ENCODE measurements around the gene RTL1. TPM values are rescaled to one million over a fixed set of nuclear protein-coding genes. Genes with fewer than 3 reads are reported as not detected.

RTL1 gene
- polyA plus RNA-seq, 1 of the 3 experiments (the other 2 are of a cell fraction), result 0.07 TPM

- Histone ChIP-seq H3F3A (replicated peaks; ENCODE audit: insufficient read depth) (no peaks in the 10 kb centered on the region), H3K79me2 (ENCODE audit: insufficient read depth) (no peaks in the 10 kb centered on the region), H3K9me3 (no peaks in the 10 kb centered on the region), H3K4me3 (ENCODE audit: low read depth in 2 of 2, low read length in 1 of 2) (no peak overlapping the region), H3K36me3 (replicated peaks in 1 of 2; ENCODE audit: control insufficient read depth in 1 of 2, insufficient read depth in 2 of 2, low read length in 1 of 2) (no peaks in the 10 kb centered on the region), H2AFZ (ENCODE audit: low read depth) (no peak overlapping the region), H3K4me1 (ENCODE audit: control insufficient read depth in 1 of 2, insufficient read depth in 2 of 2, low read depth in 1 of 2, low read length in 1 of 2) (peaks cover 0 to 17% of the 10 kb centered on the region in 2 experiments; a peak in 1 of 4 replicates), H4K20me1 (ENCODE audit: insufficient read depth) (no peaks in the 10 kb centered on the region), H3K27me3 (ENCODE audit: insufficient read depth) (no peaks in the 10 kb centered on the region), H3K9ac (no peak overlapping the region), H3K9me2 (no peaks in the 10 kb centered on the region), H3K4me2 (no peak overlapping the region), H3K27ac (ENCODE audit: low read depth in 2 of 2, low read length in 1 of 2) (no peak overlapping the region)
- no peak for DNase-seq
- CTCF ChIA-PET, result no interaction called here
- POLR2A ChIA-PET, result no interaction called here
- 42% methylated on average over 8 of the region's 8 CpGs for WGBS (ENCODE audit: low lambda C conversion rate)
- no peak for TF ChIP-seq RCOR1 (IDR thresholded peaks at IDR 0.05; ENCODE audit: low read length)
- no peak for TF ChIP-seq NFIC (IDR thresholded peaks at IDR 0.05; ENCODE audit: borderline replicate concordance)
- no peak for TF ChIP-seq PBX3 (IDR thresholded peaks at IDR 0.05)
- no peak for TF ChIP-seq USF2 (IDR thresholded peaks at IDR 0.05; ENCODE audit: borderline replicate concordance, low read depth, low read length)
- no peak for TF ChIP-seq RAD21 (IDR thresholded peaks at IDR 0.05; ENCODE audit: low read length)
- no peak for TF ChIP-seq MEF2A (IDR thresholded peaks at IDR 0.05; ENCODE audit: borderline replicate concordance, low read depth)
- no peak for TF ChIP-seq NRF1 (IDR thresholded peaks at IDR 0.05; ENCODE audit: low read depth, low read length)
- no peak for TF ChIP-seq FOXJ3 (CRISPR knock-in tag; IDR thresholded peaks at IDR 0.05)
- no peak for TF ChIP-seq SMC3 (IDR thresholded peaks at IDR 0.05; ENCODE audit: low read depth, low read length)
- TF ChIP-seq MXI1 (IDR thresholded peaks at IDR 0.05; ENCODE audit: low read depth, low read length), result no peak
- no peak for TF ChIP-seq FOSL2 (IDR thresholded peaks at IDR 0.05; ENCODE audit: borderline replicate concordance, low read depth)
- TF ChIP-seq TEAD4 (IDR thresholded peaks at IDR 0.05; ENCODE audit: borderline replicate concordance, insufficient read depth), result no peak
- TF ChIP-seq IRF3 (IDR thresholded peaks at IDR 0.05; ENCODE audit: low read depth, low read length), result no peak
- no peak for TF ChIP-seq EZH2phosphoT487 (IDR thresholded peaks at IDR 0.05; ENCODE audit: borderline replicate concordance, low read depth)
- no peak for TF ChIP-seq CTCF (IDR thresholded peaks at IDR 0.05)
- no peak for TF ChIP-seq POLR2AphosphoS5 (IDR thresholded peaks at IDR 0.05; ENCODE audit: low read depth, low read length)
- TF ChIP-seq YY1 (IDR thresholded peaks at IDR 0.05; ENCODE audit: low read depth), result no peak
- TF ChIP-seq GATA2 (CRISPR knock-in tag; IDR thresholded peaks at IDR 0.05), result no peak
- TF ChIP-seq ZBTB33 (IDR thresholded peaks at IDR 0.05; ENCODE audit: borderline replicate concordance, low read depth), result no peak
- no peak for TF ChIP-seq EP300 (IDR thresholded peaks at IDR 0.05; ENCODE audit: borderline replicate concordance in 1 of 2, low read depth in 1 of 2, low read length in 1 of 2)
Measured at GRCh38 chr14:100846309-100846859, 57.1 kb downstream of the RTL1 start.
